NOMO-1 treated with DMSO at 0.1 percent for 48 hours (cell line): ENCODE measurements around the gene GPR132.
"Not testable (repeated sequence)": the region's sequence is repeated elsewhere in the genome, so short reads cannot be mapped to it uniquely, and the experiment has no call there.

Source experiments
- DNase-seq: peaks from one replicate; lab custom pipeline; 2025; ENCODE audit not compliant: unreplicated experiment; lab: John Stamatoyannopoulos, UW

The GPR132 gene, protein sequence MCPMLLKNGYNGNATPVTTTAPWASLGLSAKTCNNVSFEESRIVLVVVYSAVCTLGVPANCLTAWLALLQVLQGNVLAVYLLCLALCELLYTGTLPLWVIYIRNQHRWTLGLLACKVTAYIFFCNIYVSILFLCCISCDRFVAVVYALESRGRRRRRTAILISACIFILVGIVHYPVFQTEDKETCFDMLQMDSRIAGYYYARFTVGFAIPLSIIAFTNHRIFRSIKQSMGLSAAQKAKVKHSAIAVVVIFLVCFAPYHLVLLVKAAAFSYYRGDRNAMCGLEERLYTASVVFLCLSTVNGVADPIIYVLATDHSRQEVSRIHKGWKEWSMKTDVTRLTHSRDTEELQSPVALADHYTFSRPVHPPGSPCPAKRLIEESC

DNA sequence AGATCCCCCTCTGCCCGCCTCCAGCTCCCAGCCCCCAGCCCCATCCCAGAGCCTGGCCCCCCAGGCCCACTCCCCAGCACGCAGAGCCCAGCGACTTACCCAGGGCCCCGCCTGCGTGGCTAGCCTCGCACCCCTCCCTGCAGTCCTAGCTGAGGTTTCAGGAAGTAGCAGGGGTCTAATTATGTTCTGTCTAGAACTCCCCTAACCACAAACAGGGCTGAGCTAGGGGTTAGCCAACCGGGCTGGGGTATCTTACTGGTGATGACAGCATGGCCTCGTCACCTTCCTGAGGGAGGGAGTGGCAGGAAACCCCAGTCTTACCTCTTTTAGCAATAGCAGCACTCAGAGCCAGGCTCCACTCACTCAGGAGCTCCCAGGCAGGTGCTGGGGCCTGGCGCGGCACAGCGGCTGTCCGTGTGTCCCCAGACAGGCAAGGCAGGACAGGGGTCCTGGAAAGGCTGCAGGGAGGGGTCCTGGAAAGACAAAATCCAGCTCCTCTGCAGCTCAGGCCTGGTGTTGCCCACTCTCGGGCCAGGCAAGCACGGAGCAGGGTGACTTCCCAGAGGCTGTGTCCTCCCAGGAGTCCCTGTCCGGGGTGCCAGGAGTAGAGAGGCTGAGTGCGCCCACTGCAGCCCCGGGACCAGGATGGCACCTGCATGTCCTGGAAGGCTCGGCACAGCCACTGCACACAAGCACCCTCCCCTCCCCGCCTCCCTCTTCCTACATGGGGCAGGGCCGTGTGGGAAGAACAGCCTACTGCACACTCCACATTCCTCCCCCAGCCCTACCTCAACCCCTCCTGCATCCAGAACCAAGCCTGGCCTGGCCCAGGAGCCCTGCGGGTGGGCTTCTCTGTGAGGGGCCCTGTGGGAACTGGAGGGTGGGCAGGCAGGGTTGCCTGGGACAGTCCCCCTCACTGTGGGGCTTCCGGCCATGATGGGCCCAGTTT lies at the start of gene GPR132:
Gene GPR132 (minus strand): TSS at position 151 of the 949 bp plus-strand sequence. CDS start 10,010 bp downstream, outside the sequence.
- peak; percentile 100 for DNase-seq

DNA sequence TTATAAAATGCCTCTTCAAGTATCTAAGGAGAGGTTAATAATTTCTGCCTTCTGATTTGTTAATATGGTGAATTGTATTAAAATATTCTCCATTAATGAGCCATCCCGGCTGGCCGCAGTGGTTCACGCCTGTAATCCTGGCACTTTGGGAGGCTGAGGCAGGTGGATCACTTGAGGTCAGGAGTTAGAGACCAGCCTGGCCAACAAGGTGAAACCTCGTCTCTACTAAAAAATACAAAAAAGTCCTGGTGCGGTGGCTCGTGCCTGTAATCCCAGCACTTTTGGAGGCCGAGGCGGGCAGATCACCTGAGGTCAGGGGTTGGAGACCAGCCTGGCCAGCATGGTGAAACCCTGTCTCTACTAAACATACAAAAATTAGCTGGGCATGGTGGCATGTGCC lies 44.0 kb upstream of the GPR132 start:
- not testable (repeated sequence) for DNase-seq

DNA sequence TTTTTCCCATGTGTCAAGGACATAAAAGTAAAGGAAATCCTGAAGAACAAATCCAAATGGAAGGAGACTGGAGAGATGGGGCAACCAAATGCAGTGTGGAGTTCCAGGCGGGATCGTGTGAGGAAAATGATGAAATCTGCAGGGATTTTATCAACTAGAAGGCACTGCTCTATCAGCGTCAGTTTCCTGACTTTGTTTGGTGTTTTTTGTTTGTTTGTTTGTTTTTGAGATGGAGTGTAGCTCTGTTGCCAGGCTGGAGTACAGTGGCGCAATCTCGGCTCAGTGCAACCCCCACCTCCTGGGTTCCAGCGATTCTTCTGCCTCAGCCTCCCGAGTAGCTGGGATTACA lies 43.3 kb upstream of the GPR132 start:
- DNase-seq, result no peak

DNA sequence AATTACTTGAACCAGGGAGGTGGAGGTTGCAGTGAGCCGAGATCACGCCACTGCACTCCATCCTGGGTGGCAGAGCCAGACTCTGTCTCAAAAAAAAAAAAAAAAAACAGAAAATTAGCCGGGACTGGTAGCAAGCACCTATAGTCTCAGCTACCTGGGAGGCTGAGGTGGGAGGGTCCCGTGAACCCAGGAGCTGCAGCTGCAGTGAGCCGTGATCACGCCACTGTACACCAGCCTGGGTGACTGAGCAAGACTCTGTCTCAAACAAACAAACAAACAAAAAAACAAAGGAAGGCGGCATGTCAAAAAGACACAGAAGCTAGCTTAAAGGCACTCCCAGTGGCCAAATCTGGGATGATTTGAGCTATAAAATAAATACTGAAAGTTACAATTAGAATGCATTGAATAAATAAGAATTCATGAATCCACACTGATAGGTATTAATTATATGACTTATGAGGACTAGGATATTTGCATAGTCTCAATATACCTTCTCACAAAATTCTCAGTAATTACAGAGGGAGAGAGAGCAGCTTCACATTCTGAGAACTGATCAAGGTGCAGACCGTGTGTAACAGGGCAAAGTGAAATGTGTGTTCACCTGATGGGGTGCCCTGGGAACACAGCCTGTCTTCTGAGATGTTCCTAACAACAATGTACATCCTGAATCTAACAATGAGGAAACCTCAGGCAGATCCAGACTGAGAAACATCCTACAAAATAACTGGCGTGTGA lies 42.7 kb upstream of the GPR132 start:
- DNase-seq, result no peak

DNA sequence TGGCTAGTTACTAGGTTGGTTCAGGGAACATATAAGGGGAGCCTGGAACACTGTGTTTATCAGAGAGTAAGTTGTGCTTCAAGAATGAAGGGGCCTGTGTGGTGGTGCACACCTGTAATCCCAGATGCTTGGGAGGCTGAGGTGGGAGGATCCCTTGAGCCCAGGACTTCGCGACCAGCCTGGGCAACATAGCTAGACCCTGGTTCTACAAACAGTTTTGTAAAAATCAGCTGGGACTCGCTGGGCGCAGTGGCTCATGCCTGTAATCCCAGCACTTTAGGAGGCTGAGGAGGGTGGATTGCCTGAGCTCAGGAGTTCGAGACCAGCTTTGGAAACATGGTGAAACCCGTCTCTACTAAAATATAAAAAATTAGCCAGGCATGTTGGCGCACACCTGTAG lies 42.1 kb upstream of the GPR132 start:
- DNase-seq, result no peak

DNA sequence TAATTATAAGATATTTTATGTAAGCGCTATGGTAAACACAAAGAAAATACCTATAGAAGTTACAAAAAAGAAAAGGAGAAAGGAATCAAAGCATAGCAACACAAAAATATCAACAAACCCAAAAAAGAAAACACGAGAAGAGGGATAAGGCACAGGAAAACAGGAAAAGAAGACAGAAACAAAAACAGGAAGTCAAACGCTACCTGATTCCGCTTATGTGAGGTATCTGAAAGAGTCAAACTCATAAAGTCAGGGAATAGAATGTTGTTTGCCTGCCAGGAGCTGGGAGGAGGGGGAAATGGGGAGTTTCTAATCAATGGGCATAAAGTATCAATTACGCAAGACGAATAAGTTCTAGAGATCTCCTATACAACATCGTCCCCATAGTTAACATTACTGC lies 39.9 kb upstream of the GPR132 start:
- DNase-seq, result no peak

GRCh38 chr14:105102893-105103292 lies 37.7 kb upstream of the GPR132 start:
- DNase-seq, result no peak

DNA sequence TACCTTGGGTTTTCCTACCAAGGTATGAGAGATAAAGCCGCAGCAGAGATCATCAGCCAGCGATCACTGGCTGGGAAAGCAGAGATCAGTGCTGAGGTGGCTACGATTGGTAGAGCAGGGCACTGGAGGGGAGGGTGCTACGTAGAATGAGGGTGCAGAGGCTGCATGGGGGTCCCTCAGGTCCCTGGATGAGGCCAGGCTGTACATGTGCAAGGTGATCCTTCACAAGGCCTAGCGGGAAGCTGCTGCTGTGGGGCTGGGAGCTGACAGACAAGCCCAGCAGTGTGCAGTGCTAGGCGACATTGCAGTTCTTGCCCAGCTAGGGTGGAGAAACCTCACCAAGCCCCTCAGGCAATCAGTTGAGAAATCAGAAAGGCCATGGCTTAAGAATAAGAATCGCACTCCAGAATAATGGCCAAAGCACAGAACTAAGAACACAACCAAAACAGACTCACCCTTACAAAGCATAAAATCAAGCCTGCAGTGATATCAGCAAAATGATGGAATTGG lies 37.2 kb upstream of the GPR132 start:
- DNase-seq, result no peak

DNA sequence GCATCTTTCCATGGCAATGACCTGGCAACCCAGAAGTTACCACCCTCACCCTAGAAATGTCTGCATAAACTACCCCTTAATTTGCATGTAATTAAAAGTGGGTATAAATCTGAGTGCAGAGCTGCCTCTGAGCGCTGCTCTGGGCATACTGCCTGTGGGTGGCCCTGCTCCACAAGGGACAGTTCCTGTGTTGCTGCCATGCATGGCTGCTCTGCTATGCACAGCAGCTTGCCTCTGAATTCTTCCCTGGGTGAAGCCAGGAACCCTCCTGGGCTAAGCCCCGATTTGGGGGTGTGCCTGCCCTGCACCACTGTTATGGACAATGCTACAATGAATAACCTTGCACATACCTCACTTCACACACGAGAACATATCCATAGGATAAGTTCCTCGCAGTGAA lies 35.7 kb upstream of the GPR132 start:
- DNase-seq, result no peak

- DNase-seq, result no peak
Observed at GRCh38 chr14:105099778-105100177, 34.5 kb upstream of the GPR132 start.

DNA sequence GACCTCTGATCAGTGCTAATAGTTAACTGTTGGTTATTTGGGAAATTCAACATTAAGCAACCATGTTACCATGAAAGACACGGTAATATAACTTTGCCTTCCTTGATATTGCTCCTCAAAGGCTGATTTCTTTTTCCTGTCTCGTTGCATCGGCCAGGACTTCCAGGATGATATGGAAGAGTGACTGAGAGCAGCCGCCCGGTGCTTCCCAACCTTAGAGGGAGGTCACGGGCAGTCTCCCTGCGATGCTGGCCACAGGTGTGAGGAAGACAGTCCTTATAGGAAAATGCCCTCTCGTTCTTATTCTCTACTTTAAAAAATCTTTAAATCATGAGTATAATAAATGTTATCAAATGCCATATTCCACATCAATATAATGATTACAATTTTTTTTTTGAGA lies 33.1 kb upstream of the GPR132 start:
- DNase-seq, result no peak

- DNase-seq, result no peak
Observed at GRCh38 chr14:105097794-105098127, 32.5 kb upstream of the GPR132 start.

- DNase-seq, result no peak
Observed at GRCh38 chr14:105096206-105096875, 31.1 kb upstream of the GPR132 start.

DNA sequence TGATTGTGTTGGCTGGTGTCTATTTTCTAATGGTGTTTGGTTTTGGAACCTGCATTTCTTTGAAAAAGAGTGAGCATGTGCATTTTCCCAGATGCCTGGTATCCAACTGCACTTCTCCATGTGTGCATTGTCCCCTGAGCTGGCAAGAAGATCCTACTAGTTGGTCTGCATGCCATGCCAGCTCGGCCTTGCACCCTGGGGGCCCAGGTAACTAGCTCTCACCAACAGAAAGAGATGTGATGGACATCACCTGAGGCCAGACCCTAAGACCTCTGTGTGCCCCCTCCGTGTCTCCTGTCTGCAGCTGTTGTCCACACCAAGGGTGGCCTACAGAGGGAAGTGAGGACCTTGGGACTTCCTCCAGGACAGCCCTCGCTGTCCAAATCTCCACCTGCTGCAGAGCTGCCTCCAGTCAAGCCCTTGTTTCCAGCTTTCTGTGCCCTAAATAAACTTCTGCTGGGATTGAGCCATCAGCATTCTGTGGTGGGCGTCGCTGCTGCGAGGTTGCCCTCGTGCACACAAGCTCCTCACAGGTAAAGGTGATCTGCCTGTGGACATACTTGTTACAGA lies 30.1 kb upstream of the GPR132 start:
- no peak for DNase-seq

DNA sequence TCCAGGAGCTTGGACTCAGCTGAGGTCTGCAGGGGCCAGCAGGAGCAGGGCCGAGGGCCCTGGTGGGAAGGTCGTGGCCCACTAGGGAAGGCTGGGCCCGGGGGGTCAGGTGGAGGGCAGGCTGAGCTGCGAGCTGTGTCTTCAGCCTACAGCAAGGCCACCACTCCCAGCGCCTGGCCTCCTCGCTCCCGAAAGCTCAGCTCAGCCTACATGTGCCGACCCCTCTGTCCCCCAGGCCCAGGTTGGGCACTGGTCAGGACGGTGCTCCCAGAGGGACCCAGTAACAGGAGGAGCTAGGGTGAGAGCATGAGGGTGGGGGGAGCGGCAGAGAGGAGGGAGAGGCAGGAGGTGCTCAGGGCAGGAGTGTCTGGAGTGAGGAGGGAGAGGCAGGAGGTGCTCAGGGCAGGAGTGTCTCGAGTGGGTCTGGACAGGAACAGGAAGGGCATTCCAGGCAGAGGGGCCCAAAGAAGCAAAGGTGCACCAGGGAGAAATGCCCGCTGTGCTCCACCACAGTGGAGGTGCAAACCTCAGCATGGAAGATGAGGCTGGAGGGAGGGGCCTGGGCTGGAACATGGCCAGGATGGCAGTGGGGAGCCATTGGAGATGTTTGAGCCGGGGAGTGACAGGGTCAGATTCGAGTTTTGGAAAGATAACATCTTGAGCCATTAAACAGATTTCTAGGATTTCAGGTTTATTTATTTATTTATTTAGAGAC lies 29.1 kb upstream of the GPR132 start:
- no peak for DNase-seq

DNA sequence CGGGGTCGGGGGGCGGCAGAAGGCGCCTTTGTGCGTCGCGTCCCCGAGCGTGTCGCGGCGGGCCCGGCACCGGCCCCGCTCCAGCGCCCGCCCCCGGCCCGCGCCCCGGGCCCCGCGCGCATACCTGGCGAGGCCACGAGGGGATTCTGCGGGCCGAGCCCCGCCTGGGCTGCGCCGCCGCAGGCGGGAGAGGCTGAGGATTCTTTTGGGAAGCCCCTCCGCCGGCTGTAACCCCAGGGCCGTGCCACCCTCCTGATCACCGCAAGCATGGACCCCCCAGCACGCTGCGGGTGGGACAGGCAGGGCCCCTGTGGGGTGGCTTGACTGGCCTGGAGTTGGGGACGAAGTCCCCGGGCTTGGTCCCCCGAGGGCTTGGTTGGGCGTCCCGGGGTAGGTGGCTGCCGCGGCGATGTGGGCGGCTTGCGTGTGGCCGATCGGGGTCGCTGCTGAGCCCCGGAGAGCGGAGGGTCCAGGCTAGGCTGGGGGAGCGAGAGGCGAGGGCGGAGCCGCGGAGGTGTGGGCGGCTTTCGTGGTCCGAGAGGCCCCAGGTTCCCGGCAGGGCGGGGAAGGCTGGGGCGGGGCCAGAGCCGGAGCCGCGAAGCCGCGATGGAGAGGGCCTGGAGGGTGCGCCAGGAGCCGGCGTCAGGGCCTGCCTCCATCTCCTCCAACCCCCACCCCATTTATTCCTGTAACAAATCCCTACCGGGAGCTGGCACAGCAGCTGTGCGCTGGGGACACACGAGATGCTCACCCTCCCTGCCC lies 28.4 kb upstream of the GPR132 start:
- peak; percentile 58 for DNase-seq

DNA sequence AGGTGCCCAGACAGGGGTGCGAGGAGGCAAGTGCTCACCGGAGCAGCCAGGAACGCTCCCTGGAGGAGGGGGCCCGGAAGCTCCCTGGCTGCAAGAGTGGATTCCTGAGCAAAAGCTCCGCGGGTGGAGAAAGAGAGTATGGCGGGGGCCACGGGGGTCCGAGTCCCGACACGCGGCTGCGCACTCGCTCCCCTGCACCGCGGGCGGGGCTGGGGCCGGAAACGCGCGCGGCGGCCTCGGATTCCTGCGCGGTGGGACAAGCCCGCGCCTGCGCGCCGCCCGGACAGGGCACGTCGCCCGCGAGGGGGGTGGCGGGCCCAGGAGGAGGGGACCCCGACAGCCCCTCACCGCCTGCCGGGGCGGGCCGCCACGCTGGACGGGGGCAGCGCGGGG lies 27.8 kb upstream of the GPR132 start:
- DNase-seq, result no peak

DNA sequence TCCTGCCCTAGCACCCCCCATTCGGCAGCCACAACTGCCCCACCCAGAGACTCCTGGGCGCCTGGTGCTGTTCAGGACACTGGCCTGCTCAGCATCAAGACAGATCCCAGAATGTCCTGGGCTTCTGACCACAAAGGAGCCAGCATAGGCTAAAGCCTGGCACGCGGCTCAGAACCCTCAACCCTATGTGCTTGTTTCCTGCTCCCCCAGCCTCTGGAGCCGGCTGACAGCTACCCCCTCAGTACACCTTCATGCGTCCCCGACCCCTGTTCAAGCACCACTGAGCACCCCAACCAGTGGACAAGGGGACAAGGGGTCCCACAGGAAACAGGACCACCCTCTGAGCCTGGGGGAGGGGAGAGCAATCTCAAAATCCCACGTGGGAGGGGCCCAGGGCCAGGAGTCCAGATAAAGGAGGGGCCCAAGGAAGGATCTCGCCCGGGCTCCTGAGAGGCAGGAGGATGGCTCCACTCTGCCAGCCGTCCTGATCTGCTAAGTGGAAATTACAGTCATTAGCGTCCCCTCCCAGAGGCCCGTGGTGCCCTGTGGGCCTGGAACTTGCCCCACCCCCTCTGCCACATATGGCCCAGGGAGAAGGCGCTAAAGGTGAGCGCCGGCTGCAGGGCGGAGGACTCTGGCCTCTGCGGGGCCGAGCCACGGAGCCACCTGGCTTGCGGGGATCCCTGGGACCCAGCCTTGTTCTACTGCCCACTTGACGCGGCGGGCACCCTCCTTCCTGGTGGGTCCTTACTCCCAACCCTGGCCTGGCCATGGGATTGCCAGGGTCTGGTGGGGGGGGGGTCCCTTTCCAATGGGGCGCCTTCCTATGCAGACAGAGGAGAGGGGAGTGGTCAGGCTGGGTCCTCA lies 27.2 kb upstream of the GPR132 start:
- no peak for DNase-seq
